GM12878 (cell line): ENCODE results near the gene ADCY2. TPM values are rescaled to one million over a fixed set of nuclear protein-coding genes. Genes with fewer than 3 reads are reported as not detected.

Experiments
- ATAC-seq: fragments of 200-7000 bp; cut with Tn5 transposase; 3 replicates; pipeline ENCODE4 v1.9.1; 2020; ENCODE audit warnings: mild to moderate bottlenecking, moderate library complexity
- BruUV-seq: library from RNA; stranded (reverse); fragments of 400-500 nt; replicated peaks from 2 replicates; lab custom pipeline; 2021; lab: Mats Ljungman, UMichigan
- CTCF ChIA-PET: fragments of 300-600 bp; sonication (Branson Sonifier 250); formaldehyde crosslinking; extraction: SDS; loops from one replicate; lab custom pipeline; 2021; ENCODE audit warnings: inconsistent platforms; lab: Yijun Ruan, JAX
- POLR2A ChIA-PET: fragments of 350-600 bp; formaldehyde crosslinking; extraction: SDS; loops from one replicate; lab custom pipeline; 2021; ENCODE audit warnings: inconsistent platforms; lab: Charles Lee
- RAD21 ChIA-PET: fragments of 300-600 bp; sonication (Branson Sonifier 250); formaldehyde crosslinking; loops from one replicate; lab custom pipeline; 2023; ENCODE audit warnings: antibody characterized with exemption; ENCODE audit not compliant: unreplicated experiment; lab: Charles Lee
- SMC1A ChIA-PET: fragments of 300-600 bp; sonication (Branson Sonifier 250); formaldehyde crosslinking; loops from one replicate; lab custom pipeline; 2023; ENCODE audit not compliant: unreplicated experiment, uncharacterized antibody; lab: Charles Lee
- DNase-seq: peaks from one replicate; pipeline ENCODE4 v3.0.0-alpha.2; 2011; ENCODE audit warnings: low read depth, low spot score
- FAIRE-seq: peaks from 3 replicates; lab custom pipeline; 2011; peaks lifted over from hg19 to GRCh38; lab: Jason Lieb, UNC
- H2AFZ ChIP-seq: 2 replicates; pipeline ENCODE4 v1.6.0; 2011; ENCODE audit warnings: low read depth, low read length, control low read depth; ENCODE audit not compliant: control insufficient read depth
- H3K27ac ChIP-seq: 2 replicates; pipeline ENCODE4 v1.5.1; 2011; ENCODE audit warnings: control low read depth; ENCODE audit not compliant: control insufficient read depth, insufficient read depth
- H3K27me3 ChIP-seq, 2 experiments: replicated peaks in 1 of 2; 2 replicates each; pipeline versions ENCODE4 v1.6.0 to v1.6.1; 2011; ENCODE audit warnings: low read length in 1 of 2; ENCODE audit not compliant: control insufficient read depth in 2 of 2, insufficient read depth in 2 of 2
- H3K36me3 ChIP-seq, 2 experiments: 2 replicates each; pipeline ENCODE4 v1.5.1; 2011; ENCODE audit warnings: low read length in 1 of 2; ENCODE audit not compliant: control insufficient read depth in 2 of 2, insufficient read depth in 2 of 2
- H3K4me1 ChIP-seq: 2 replicates; pipeline ENCODE4 v1.6.1; 2011; ENCODE audit warnings: mild to moderate bottlenecking, low read length, moderate library complexity, mixed read lengths; ENCODE audit not compliant: control insufficient read depth, insufficient read depth
- H3K4me2 ChIP-seq: 2 replicates; pipeline ENCODE4 v1.6.0; 2011; ENCODE audit warnings: control low read depth; ENCODE audit not compliant: control insufficient read depth, insufficient read depth
- H3K4me3 ChIP-seq: fragments of 200-600 bp; sonication (generic); 2 replicates; pipeline ENCODE4 v1.5.1; 2016
- H3K79me2 ChIP-seq: 2 replicates; pipeline ENCODE4 v1.6.0; 2011; ENCODE audit warnings: low read length; ENCODE audit not compliant: control insufficient read depth, insufficient read depth
- H3K9ac ChIP-seq: 2 replicates; pipeline ENCODE4 v1.8.0; 2011; ENCODE audit warnings: low read length, control low read depth, mixed read lengths; ENCODE audit not compliant: control insufficient read depth, insufficient read depth
- H3K9me3 ChIP-seq: replicated peaks from 3 replicates; pipeline ENCODE4 v1.5.1; 2011; ENCODE audit warnings: mild to moderate bottlenecking, low read length; ENCODE audit not compliant: control insufficient read depth, insufficient read depth
- H4K20me1 ChIP-seq: 2 replicates; pipeline ENCODE4 v1.6.0; 2011; ENCODE audit not compliant: control insufficient read depth, insufficient read depth
- ATF2 ChIP-seq: IDR thresholded peaks from 2 replicates; pipeline ENCODE4 v1.6.1; 2012; ENCODE audit warnings: low read length, inconsistent platforms
- BMI1 ChIP-seq: fragments of 450-650 bp; IDR thresholded peaks from 2 replicates; pipeline ENCODE4 v1.6.1; 2016; ENCODE audit warnings: mild to moderate bottlenecking, moderate library complexity, borderline replicate concordance
- CBX3 ChIP-seq: fragments of 200-600 bp; sonication (generic); IDR thresholded peaks from 2 replicates; pipeline ENCODE4 v1.6.1; 2016; ENCODE audit warnings: low read depth, borderline replicate concordance
- IKZF2 ChIP-seq, 2 experiments: fragments of 450-650 bp; IDR thresholded peaks; 2 replicates each; pipeline ENCODE4 v1.6.1; 2017; ENCODE audit warnings: mild to moderate bottlenecking in 2 of 2, moderate library complexity in 2 of 2
- IRF4 ChIP-seq: IDR thresholded peaks from 2 replicates; pipeline ENCODE4 v1.6.1; 2011; ENCODE audit warnings: low read depth, low read length
- MXI1 ChIP-seq: fragments of 150-350 bp; IDR thresholded peaks from 2 replicates; pipeline ENCODE4 v1.6.1; 2011; ENCODE audit warnings: low read depth, mild to moderate bottlenecking, inconsistent platforms, low read length, improper control_type of control experiment
- NFIC ChIP-seq: IDR thresholded peaks from 2 replicates; pipeline ENCODE4 v1.6.1; 2012; ENCODE audit warnings: low read depth, mild to moderate bottlenecking, inconsistent platforms, low read length, moderate library complexity
- RBBP5 ChIP-seq: fragments of 200-600 bp; sonication (generic); conservative IDR thresholded peaks from 2 replicates; pipeline ENCODE4 v1.6.1; 2016
- SPI1 ChIP-seq: IDR thresholded peaks from 2 replicates; pipeline ENCODE4 v1.6.1; 2011; ENCODE audit warnings: low read depth, mild to moderate bottlenecking, low read length, moderate library complexity, borderline replicate concordance; ENCODE audit not compliant: insufficient read depth
- TAF1 ChIP-seq: IDR thresholded peaks from 2 replicates; pipeline ENCODE4 v1.6.1; 2011; ENCODE audit warnings: mild to moderate bottlenecking, low read depth, low read length, borderline replicate concordance
- TARDBP ChIP-seq: IDR thresholded peaks from 2 replicates; pipeline ENCODE4 v1.6.1; 2016; ENCODE audit warnings: borderline replicate concordance
- ZNF274 ChIP-seq: IDR thresholded peaks from one replicate; pipeline ENCODE4 v1.8.0; 2011; ENCODE audit not compliant: insufficient read length, insufficient read depth
- WGBS: methylation state at CpG from one replicate; pipeline ENCODE4 v1.1.6; 2016; ENCODE audit warnings: low lambda C conversion rate; ENCODE audit not compliant: insufficient replicate concordance, insufficient coverage; ENCODE audit errors: missing lambda C conversion rate; 5-methylcytosine and 5-hydroxymethylcytosine counted together
- in situ Hi-C: fragments of 300-500 bp; cut with MboI; formaldehyde crosslinking; loops from 9 replicates; pipeline ENCODE4 v1.14.3; 2018; ENCODE audit warnings: mixed read lengths
- intact Hi-C: fragments of 100-400 bp; cut with micrococcal nuclease; formaldehyde crosslinking; loops from one replicate; pipeline ENCODE4 v1.14.2; 2022; ENCODE audit not compliant: unreplicated experiment
- polyA plus RNA-seq, 11 experiments: library from polyadenylated mRNA; depleted of rRNA in 4 of 11; unstranded in 6 of 11; stranded (reverse) in 5 of 11; fragments of >200 nt; fragmentation: Nextera tagmentation in 4 of 11; fragmentation: Illumina TruSeq in 1 of 11; extraction: Ambion mirVana in 4 of 11; extraction: Trizol in 1 of 11; gene quantifications; 1 replicate in 1 of 11; 2 replicates in 10 of 11; pipeline versions ENCODE4 v1.2.1 to v1.2.3, GENCODE V29; 2011 to 2016; ENCODE audit warnings: inconsistent platforms in 2 of 11, missing spikeins in 2 of 11, low read depth in 1 of 11
- total RNA-seq, 4 experiments: library from RNA; depleted of rRNA in 3 of 4; stranded (reverse); fragments of >200 nt in 3 of 4; fragmentation: Illumina TruSeq in 1 of 4; extraction: Trizol in 1 of 4; gene quantifications; 2 replicates each; pipeline versions ENCODE4 v1.2.1 to v1.2.3, GENCODE V29; 2013 to 2021

The ADCY2 gene
- total and polyA plus RNA-seq, 10 of the 15 experiments (the other 5 are each of a cell fraction or from before 2014, with no cell fraction given), result 0.07 to 0.26 TPM; not detected in 8

DNA sequence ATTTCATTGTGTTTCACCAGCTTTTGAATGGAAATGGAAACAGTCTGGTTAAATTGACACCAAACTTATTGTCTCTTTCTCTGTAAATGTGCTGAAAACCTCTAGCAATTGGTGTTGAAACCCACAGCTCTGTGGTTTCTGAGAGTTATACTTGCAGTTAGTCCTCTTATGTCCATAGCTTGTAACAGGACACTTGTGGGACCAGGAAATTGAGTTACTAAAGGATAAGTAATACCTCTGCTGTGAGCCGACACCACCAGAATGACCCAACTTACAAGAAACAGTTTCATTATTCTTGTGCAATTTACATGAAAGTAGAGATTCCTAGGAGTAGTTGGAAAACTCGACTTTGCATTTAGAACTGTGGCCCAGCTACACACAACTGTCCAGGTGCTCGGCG is 263.5 kb downstream of the ADCY2 start:
- Histone ChIP-seq H3K4me3 (no peak overlapping the region), H3K4me2 (no peak overlapping the region), H3K9ac (no peak overlapping the region), H3K79me2 (no peaks in the 10 kb centered on the region)
- FAIRE-seq, result no peak
- no peak for TF ChIP-seq RBBP5
- TF ChIP-seq TARDBP, result no peak
- TF ChIP-seq CBX3, result no peak
- TF ChIP-seq IRF4, result no peak
- no peak for TF ChIP-seq TAF1
- TF ChIP-seq BMI1, result no peak
- no peak for TF ChIP-seq ZNF274
- no peak for TF ChIP-seq MXI1
- TF ChIP-seq SPI1, result no peak
- TF ChIP-seq ATF2, result no peak
- TF ChIP-seq IKZF2 (IDR thresholded peaks at IDR 0.05), result no peak
- no peak for TF ChIP-seq NFIC
- TF ChIP-seq, all 136 proteins: peak for 0
- no peak overlapping the region for H2AFZ ChIP-seq
- CTCF ChIA-PET, result no interaction called here
- no peaks in the 10 kb centered on the region for H3K36me3 ChIP-seq
- RAD21 ChIA-PET, result no interaction called here
- in situ Hi-C loops (no loop called here), intact Hi-C loops (no loop called here)
- BruUV-seq, result no TSS peak
- ATAC-seq (no peak), DNase-seq (no peak)
- H3K4me1 ChIP-seq, result no peaks in the 10 kb centered on the region
- H3K27me3 ChIP-seq, result no peaks in the 10 kb centered on the region
- POLR2A ChIA-PET, result no interaction called here
- no peaks in the 10 kb centered on the region for H3K9me3 ChIP-seq
- H3K27ac ChIP-seq, result no peak overlapping the region
- SMC1A ChIA-PET, result no interaction called here
- H4K20me1 ChIP-seq, result no peaks in the 10 kb centered on the region
- WGBS, result 32% methylated on average over 4 of the region's 4 CpGs
